NCI-H1092 treated with DMSO at 0.1 percent for 48 hours (cell line): ENCODE measurements around the gene KTI12.
"Not testable (repeated sequence)": the region's sequence is repeated elsewhere in the genome, so short reads cannot be mapped to it uniquely, and the experiment has no call there.

Experiments used
- DNase-seq: peaks from one replicate; lab custom pipeline; 2025; lab: John Stamatoyannopoulos, UW

Gene KTI12, protein sequence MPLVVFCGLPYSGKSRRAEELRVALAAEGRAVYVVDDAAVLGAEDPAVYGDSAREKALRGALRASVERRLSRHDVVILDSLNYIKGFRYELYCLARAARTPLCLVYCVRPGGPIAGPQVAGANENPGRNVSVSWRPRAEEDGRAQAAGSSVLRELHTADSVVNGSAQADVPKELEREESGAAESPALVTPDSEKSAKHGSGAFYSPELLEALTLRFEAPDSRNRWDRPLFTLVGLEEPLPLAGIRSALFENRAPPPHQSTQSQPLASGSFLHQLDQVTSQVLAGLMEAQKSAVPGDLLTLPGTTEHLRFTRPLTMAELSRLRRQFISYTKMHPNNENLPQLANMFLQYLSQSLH

GRCh38 chr1:52033190-52034049, at the start of gene KTI12:
TSS of gene KTI12 (minus strand) at chr1:52033810. CDS start at chr1:52033761, 49 bp downstream.
- DNase-seq: peak; percentile 78

DNA sequence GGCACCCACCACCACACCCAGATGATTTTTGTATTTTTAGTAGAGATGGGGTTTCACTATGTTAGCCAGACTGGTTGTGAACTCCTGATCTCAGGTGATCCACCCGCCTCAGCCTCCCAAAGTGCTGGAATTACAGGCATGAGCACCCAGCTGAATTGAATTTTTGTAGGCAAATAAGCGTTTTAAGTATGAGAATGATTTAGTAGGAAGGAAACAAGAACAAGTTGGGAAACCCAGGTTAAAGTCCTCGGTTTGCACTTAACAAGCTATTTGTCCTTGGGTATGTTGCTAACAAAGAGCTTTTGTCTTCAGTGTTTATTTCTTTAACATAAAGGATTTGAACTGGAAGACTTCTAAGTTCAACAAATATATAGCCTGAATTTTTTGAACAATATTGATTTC, 46.4 kb upstream of the KTI12 start:
- no peak for DNase-seq

GRCh38 chr1:52077277-52077676, 43.7 kb upstream of the KTI12 start:
- DNase-seq: not testable (repeated sequence)

DNA sequence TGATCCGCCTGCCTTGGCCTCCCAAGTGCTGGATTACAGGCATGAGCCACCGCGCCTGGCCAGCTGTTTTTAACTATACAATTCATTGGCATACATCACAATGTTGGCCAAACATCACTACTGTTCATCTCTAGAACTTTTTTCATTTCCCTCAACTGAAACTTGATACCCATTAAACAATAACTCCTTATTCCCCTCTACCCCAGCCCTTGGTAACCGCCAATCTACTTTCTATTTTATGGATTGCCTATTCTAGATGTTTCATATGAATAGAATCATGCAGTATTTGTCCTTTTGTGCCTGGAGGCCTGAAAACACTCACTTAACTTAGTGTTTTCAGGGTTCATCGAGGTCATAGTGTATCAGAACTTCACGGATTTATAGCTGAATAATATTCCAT, 38.7 kb upstream of the KTI12 start:
- no peak for DNase-seq

DNA sequence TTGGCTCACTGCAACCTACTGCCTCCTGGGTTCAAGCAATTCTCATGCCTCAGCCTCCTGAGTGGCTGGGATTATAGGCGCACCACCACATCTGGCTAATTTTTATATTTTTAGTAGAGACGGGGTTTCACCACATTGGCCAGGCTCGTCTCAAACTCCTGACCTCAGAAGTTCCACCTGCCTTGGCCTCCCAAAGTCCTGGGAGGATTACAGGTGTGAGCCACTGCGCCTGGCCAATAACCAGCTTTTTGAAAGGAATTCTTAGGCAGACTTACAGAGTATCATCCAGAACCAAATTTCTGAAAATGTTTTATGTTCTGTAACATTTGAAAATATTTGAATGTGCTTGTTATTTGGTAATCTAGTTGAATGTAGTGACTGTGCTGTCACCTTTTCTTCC, 37.1 kb upstream of the KTI12 start:
- DNase-seq: no peak

- no peak for DNase-seq
These were observed 29.6 kb upstream of the KTI12 start for GRCh38 chr1:52063192-52063591.

DNA sequence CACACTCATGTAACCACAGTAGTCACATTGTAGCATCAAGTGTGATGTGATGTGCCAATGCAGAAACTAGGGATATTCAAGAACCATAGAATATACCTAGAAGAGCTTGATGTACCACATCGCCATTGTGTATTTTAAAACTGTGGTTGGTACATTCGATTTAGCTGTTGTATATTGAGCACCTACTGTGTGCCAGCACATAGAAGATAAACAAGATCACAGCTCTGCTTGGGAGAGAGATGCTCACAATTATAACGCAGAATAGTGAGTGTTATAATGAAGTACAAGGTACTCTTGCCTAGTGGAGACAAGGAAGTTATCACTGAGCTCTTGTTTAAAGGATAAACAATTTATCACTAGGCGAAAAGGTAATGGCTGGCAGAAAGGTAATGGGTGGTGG, 27.2 kb upstream of the KTI12 start:
- DNase-seq: no peak

DNA sequence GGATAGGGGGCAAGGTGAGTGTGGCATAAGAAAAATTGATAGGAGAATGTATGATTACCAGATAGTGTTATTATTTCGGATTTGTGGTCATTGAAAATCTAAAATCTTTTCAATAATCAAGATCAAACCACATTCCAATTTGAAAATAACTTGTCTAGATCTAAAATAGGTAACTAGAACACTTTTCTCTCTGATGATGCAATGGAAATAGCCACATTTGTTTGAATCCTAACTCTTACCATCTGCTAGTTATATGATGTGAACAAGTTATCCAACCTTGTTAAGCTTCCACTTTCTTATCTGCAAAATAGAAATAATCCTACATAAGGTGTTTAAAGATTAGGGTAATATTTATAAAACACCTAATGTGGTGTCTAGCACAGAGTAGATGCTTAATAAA, 26.3 kb upstream of the KTI12 start:
- DNase-seq: no peak

GRCh38 chr1:52059321-52059720, 25.7 kb upstream of the KTI12 start:
- DNase-seq: no peak

GRCh38 chr1:52057876-52058415, 24.3 kb upstream of the KTI12 start:
- DNase-seq: no peak

DNA sequence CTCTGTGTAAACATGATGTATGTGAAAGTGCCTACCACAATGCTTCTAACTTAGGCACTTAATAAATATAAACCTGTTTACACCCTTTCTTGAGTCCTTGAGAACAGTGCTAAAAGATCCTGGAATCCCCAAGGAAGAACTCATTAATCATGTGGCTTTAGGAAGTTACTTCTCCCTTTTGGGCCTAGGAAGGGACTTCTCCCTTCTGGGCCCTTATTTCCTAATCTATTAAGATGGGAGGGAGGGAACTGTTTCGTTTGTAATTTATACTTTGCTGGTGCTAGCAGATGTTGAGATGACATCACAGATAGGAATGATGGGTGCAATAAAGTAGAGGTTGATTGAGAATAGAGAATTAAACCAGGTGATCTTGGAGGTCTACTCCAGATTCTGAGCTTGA, 23.6 kb upstream of the KTI12 start:
- no peak for DNase-seq

GRCh38 chr1:52056937-52057231, 23.3 kb upstream of the KTI12 start:
- no peak for DNase-seq

DNA sequence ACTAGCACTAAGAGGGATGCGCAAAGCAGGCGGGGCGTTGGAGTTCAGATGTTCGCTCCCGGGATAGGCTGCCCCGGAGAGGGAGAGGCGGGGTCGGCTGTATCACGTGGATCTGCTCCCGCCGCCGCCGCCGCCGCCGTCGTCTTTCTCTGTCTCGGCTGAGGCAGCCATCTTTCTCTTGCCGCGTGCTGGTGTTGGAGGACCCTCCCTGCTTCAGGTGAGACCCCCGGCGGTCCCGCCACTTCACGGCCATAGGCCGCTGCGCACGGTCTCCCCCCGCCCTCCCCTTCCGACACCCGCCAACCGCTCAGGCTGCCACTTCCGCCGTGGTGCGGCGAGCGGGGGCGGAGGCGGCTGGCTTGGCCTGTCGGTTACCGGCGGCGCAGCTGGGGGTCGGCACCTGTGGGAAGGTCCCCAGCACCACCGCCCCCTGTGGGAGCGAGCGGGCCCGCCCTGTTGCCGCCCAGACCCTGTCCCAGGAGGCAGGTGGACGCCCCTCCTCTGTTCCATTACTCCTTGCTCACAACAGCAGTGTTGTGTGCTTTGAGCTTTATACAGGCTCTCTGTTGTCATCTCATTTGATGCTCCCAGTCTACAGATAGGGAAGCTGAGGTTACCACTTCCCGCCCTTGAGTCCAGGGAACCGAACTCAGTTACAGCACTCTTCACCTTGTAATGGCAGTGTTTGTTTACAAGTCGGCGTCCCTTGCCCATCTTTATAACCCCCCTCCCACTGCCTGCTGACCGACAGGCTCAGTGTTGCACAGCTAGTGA, 22.7 kb upstream of the KTI12 start, which contains the start of gene BTF3L4:
BTF3L4 (plus strand) TSS at position 133 of the 774 bp plus-strand sequence. CDS start 3,553 bp downstream, outside the sequence.
- DNase-seq: peak; percentile 94

DNA sequence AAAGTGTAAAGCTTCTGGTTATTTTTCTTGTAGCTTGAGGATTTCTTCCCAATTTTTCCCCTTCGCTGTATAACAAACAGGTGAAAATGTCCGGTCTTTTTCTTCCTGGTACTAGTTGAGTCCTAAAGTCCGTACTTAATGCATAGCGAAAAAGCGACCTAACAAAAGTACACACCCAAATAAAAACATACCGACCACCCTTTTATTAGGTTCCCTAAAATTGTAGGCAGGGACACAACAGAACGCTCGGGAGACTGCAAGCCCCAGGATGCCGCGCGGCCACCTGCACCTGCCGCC, 22.2 kb upstream of the KTI12 start:
- DNase-seq: no peak

DNA sequence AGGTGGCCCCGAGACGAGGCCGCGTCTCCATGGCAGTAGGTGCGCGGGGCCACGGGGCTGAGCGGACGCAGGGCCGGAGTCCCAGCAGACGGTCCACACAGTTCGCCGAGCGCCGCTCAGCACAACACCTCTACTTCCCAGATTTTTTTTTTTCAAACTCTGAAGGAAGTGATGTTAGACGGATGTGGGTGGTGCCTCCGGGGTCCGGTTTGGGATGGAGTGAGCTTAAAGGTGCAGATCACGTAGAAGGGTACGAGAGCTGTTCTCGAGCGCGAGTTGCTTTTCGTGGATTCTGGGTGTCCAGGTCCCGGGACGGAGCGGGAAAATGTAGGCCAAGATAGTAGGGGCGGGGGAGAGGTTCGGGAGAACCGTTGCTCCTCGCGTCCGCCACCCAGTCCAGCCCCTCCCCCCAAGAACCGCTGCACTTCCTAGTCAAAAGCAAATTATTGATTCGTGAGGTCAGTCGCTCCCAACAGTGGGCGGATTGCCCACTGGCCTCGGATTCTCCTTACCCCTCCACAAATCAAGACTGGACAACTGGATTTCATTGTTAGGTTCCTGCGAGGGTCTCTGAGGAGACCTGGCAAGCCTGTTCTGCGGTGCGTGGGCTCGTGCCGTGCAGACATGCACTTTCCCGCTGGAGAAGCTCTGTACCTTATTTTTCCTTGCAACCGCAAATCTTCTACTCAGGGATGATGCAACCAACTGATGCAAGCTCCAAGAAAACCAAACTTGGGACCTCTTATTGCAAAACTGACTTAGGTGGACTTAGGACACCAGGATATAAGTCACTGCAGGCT, 21.7 kb upstream of the KTI12 start, which contains the start of gene TXNDC12:
TXNDC12 (minus strand) TSS at position 126 of the 800 bp plus-strand sequence; CDS start at position 31, 95 bp downstream.
- DNase-seq: peak; percentile 79

- no peak for DNase-seq
These were observed 21.0 kb upstream of the KTI12 start for GRCh38 chr1:52054496-52055065.

DNA sequence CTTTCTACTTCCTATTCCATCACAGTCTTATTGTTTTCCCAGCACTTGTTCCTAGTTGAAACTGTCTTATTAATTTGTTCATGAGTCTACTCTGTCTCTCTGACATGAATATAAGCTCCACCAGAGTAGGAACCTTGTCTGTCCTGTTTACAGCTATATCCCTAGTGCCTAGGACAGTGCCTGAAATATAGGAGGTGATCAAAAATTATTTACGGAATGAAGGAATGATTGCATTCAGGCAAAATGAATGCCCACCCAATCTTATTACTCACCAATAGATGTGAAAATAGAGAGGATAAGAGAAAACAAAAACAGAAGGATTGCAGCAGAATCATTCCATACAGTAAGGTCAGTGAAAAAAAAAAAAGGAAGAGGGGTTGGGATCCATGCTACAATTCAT, 20.3 kb upstream of the KTI12 start:
- DNase-seq: no peak

DNA sequence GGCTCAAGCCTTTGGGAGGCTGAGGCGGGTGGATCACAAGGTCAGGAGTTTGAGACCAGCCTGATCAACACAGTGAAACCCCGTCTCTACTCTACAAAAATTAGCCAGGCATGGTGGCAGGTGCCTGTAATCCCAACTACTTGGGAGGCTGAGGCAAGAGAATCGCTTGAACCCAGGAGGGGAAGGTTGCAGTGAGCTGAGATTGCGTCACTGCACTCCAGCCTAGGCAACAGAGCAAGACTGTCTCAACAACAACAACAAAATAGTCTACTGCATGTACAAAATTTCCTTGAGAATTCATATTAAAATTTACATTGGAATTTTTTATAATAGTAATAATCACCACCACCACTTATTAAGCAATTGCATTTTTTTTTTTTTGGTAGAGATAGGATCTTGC, 15.7 kb upstream of the KTI12 start:
- DNase-seq: not testable (repeated sequence)

DNA sequence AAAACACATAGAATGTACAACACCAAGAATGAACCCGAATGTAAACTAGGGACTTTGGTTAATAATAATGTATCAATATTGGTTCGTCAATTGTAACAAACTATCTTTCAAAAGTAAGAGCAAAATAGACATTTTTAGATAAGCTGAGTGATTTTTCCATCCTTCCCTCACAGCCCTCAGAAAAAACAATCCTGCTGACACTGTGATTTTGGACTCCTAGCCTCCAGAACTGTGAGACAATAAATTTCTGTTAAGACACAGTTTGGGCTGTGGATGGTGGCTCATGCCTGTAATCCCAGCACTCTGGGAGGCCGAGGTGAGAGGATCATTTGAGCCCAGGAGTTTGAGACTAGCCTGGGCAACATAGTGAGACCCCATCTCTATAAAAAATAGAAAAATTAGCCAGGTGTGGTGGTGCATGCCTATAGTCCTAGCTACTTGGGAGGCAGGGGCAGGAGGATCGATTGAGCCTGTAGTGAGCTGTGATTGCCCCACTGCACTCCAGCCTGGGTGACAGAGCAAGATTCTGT, 12.1 kb upstream of the KTI12 start:
- DNase-seq: not testable (repeated sequence)

DNA sequence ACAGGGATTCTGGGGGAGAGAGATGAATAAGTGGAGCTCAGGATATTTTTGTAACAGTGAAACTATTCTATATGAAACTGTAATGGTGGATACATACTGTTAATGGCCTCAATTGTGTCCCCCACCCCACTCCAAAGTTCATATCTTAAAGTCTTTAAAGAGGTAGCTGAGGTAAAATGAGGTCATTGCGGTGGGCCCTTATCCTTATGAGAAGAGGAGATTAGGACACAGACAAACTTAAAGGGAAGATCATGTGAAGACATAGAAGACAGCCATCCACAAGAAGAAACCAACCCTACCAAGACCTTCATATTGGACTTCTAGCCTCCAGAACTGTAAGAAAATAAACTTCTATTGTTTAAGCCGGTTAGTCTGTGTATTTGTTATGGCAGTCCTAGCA, 11.6 kb upstream of the KTI12 start:
- no peak for DNase-seq
